Left lobe of liver (tissue), 2 donors: ENCODE data around the gene BLOC1S4. TPM values are rescaled to one million over a fixed set of nuclear protein-coding genes. Genes with fewer than 3 reads are reported as not detected.
A peak's percentile ranks its signal among the peaks of the same experiment; 100 is the strongest.
"Not testable (repeated sequence)": the region's sequence is repeated elsewhere in the genome, so short reads cannot be mapped to it uniquely, and the experiment has no call there.

Source experiments
- ATAC-seq: fragments of 200-7000 bp; cut with Tn5 transposase; one replicate; pipeline ENCODE4 v1.9.1; 2020; ENCODE audit warnings: mild to moderate bottlenecking, moderate library complexity
- DNase-seq: peaks from one replicate; pipeline ENCODE4 v3.0.0-alpha.2; 2020; ENCODE audit warnings: low spot score
- total RNA-seq: library from RNA; stranded (reverse); gene quantifications from one replicate; pipeline ENCODE4 v1.2.1, GENCODE V29; 2021
- donor health status: DM: no; HTN: no; CAD: no; lungs with moderate emphysema.
- donor health status: DM: no; HTN: yes; CAD: no.

The BLOC1S4 gene
- total RNA-seq, 1 donor from 2014 or later: 6.5 TPM

DNA sequence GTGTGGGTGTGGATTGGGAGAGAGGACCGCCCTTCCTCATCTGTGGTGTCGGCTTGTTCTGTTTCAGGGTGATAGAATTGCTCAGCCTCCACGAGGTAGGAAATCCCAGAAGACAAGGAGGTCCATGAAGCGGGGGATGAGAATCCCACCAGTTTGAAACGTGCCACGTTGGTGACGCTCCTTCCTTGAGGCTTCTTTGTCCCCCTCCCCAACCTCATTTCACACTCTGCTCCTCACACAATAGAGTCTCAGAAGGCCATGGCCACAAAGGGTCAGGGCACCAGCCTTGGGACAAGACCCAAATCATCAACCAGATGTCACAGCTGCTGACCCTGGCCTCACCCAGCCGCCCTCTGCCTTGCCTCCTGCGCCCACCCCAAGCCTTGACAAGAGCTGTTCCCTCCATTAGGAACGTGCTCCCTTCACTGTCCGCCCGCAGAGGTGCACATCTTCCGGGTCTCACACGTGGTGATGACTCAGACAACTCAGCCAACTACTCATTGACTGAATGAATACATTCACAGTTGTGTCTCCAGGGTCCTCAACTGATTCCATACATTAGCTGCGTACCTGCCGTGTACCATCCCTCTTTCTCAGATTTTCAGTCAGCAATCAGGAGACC, 18.3 kb downstream of the BLOC1S4 start:
- peak; percentile 43 for DNase-seq
- no peak for ATAC-seq

DNA sequence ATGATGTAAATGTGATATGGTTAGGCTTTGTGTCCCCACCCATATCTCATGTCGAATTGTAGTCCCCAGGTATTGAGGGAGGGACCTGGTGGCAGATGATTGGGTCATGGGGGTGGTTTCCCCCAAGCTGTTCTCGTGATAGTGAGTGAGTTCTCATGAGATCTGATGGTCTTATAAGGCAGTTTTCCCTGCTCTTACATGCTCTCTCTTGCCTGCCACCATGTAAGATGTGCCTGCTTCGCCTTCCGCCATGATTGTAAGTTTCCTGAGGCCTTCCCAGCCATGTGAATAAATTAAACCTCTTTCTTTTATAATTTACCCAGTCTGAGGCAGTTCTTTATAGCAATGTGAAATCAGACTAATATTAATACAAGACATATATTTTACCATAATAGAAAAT, 23.9 kb downstream of the BLOC1S4 start:
- DNase-seq (no peak), ATAC-seq (no peak)

DNA sequence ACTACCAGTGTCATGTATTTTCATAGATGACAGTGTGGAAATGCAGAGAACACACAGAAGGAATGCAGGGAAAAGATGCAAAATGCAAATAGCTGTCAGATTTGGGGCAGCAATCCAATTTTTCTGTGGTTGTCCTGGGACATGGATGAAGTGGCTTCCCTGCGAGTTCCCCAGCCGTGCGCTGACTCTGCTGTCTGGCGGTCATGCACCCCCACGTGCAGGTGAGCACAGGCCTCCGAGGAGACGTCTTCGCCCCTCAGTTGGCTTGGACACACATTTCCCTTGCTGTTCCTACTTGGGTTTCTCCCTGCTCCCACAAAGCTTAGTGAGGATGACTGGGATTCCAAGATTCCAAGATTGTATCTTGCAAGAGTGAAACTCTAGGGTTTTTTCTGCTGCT, 24.4 kb downstream of the BLOC1S4 start:
- DNase-seq (no peak), ATAC-seq (no peak)

DNA sequence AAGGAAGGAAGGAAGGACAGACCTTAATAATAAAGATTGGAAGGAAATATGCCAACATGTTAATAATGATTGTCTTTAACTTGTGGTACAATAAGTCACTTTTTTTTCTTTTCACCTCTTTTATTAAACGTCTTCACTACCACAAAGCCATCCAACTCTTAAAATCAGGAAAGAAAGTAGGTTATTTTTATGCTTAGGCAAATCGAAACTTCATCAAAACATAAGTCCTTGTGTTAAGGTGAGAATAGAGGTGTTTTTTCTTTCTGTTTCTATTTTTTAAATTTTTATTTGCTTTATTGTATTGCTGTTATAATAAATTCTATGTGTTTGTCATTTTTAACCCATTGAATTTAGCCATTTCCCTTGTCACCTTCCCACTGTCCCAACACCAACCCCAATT, 26.5 kb downstream of the BLOC1S4 start:
- ATAC-seq: no peak
- DNase-seq: no peak

DNA sequence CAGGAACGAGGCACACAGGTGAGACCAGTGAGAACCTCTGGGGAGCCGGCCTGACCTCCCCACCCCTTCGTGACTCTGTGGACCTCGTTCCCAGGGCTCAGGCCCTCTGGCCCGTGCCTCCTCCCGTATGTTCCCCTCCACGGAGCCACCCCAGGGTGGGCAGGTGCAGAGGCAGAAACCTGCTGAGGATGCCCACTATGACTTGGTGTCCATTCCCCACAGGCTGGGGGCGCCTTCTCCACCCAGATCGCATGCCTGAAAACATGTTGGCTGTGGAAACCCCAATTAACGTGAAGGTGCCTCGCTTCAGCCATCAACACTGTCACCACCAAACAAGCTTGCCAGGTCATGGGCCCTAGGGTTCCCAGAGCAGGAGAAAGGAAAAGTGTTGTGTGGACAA, 27.0 kb downstream of the BLOC1S4 start:
- ATAC-seq: no peak
- DNase-seq: no peak

DNA sequence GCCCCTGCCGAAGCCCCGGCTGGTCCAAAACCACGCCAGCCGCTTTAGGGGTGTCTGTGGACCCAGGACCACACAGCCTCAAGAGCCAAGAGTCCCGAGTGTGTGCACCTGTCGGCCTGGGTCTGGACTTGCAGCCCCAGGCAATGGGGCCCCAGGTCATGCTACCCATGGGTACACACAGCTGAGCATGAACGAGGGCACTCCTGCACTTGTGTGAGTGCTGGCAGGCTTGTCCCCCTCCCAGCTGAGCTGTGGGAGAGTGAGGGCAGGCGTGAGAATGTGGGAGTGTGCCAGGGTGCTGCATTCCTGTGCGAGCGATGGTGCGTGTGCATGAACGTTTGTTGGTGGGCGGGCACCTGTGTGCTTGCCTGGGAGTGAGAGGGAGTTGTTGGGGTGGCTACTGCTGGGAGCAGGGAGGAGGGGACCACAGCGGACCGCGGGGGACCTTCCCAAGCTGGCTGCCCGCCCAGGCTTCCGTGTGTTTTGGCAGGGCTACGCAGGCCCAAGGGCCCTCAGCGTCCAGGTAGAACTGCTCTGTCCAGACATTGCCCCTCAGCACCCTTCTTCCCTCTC, 30.8 kb downstream of the BLOC1S4 start:
- DNase-seq (peak; percentile 86), ATAC-seq (peak; percentile 45)

DNA sequence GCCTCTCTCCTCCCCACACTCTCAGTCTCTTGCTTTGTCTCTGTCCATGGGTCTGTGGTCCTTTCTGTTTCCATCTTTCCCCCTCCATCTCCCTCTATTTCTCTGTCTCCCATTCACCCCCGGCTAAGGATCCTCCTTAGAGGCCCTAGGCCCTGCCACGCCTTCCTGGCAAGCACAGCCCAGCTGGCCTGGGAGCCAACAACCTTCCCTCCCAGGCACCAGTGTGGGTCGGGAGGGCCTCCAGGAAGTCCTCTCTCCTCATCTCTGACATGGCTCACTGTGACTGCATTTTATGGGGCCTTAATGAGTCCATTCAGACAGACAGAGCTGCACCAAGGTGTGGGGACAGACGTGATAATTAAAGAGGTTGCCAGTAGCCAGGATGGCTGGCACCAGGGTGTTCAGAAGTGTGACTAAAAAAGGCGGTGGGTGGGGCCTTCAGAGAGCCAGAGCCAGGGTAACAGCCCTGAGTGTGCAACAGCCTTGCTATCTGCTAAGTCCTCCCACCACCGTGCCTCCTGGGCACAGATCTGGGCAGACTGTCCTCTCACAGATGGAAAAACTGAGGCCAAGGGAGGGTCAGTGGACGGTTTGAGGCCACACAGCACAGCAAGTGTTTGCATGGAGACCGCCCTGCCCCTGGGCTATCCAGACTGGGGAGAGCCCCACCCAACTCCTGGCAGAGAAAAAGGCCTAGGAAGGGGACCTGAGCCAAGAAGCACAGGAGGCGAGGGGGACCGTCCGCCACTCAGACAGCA, 31.5 kb downstream of the BLOC1S4 start:
- ATAC-seq (peak; percentile 47), DNase-seq (peak; percentile 77)

DNA sequence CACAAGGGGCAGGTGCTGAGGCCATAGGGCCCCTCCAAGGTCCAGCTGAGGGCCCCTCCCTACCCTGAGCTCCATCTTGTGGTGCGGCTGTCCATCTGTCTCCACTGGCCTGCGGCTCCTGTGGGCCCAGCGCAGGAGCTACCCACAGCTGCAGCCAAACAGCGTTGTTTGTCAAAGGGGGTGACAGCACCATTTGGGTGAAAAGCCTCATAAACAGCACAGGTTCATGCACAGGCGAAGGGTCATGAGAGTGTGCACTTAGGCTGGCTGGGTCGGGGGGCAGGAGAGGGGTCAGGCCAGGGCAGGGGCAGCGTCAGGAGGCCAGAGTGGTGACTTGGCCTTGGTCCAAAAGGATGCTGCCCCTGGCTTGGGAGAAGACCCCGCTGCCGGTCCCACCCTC, 32.3 kb downstream of the BLOC1S4 start:
- no peak for DNase-seq
- no peak for ATAC-seq

DNA sequence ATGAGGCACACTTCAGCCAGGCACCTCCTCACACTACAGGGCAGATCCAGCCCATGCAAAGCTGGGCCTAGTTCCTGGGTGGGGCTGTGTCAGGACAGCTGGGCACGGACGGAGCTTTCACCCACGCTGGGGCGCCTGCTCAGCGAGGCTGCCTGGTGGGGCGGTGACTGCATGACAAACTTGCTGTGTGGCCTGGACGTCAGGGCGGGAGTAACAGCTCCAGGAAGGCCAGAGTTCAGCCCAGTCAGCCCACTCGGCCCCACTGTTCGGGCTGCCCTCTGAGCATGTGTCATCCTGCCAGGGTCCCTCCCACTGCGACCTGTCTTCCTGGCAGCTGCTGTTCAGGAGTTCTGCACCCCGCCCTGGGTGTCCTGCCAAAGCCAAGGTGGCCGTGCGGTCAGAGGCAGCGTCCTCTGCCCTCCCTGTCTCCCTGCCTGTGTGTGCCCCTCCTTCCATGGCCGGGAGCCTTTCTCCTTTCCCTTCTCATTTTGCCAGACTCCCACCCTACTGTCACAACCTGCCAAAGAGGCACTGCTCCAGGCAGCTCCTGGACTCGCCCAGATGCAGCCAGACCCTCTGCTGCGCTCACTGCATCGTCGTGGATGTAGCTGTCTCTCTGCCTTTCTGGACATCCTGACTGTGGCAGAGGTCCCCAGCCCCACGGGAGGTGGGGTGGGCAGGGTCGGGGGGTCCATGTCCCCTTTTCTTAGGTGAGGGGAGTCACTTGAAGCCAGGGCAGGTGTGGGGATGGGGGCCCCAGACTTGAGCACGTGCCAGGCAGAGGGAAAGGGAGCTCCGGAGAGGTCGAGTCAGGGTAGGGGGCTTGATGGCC, 33.6 kb downstream of the BLOC1S4 start:
- peak; percentile 99 for DNase-seq
- peak; percentile 67 for ATAC-seq

DNA sequence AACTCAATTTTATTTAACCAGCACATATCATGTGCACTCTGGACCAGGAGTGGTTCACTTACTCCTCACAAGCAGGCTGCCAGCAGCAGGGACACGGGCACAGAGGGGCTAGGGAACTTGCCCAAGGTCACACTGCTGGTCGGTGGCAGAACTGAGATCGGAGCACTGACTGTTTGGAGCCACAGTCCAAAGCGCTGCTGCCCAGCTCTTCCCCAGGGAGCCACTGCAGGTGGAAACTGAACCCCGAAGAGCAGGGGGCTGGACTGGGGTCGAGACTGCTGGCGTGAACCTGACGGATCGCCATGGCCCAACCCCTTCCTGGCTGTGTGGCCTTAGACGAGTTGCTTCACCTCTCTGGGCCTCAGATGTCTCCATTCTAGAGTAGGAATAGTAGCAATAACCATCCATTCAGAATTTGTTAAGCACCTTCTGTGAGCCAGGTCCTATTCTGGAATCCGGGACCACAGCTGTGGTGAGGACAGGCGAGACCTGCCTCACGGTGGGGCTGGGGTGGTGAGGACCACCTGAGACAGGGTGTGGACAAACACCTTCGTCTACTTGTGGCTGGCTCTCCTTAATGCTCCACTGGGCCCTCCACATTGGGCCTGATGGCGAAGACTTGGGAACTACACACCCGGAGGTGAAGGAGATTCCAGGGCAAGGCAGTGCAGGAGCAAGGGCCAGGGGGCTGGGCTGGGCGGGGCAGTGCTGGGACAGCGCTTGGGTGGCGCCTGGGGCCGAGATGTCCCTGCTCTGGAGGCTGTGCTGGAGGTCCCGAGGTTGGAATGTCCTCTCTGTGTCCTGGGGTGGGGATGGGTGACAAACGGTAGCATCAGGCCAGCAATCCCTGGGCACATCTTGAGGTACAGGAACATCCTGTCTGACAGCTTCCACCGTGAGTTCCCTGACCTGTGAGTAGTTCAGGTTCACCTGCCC, 34.6 kb downstream of the BLOC1S4 start:
- DNase-seq (peak; percentile 72), ATAC-seq (peak; percentile 8)

DNA sequence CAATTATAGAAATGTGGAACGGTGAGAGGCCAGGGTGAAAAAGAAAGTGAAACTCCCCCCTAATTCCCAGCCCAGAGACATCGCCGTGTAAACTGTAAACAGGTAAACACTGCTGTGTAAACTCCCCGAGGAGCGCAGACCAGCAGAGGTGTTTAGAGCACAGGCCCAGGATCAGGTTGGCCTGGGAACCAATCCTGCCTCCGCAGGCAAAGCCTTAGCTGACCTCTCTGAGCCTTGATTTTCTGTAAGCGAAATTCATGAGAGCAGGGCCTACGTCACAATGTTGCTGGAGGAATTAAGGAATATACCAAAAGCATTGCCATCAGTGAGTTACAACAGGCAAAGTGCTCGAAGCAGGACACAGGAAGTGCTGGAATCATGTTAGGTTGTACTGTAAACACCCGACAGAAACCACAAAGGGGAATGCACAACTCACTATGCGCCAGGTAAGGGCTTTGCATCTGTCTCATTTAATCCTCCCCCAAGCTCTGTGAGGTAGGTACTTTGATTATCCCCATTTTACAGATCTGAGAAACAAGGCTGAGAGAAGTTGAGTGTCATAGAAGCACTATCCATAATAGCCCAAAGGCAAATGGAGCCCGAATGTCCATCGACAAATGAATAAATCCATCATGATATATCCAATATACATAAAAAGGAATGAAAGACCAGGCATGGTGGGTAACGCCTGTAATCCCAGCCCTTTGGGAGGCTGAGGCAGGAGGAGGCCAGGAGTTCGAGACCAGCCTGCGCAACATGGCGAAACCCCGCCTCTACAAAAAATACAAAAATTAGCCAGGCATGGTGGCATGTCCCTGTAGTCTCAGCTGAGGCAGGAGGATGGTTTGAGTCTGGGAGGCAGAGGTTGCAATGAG, 35.9 kb downstream of the BLOC1S4 start:
- no peak for ATAC-seq
- DNase-seq: no peak

DNA sequence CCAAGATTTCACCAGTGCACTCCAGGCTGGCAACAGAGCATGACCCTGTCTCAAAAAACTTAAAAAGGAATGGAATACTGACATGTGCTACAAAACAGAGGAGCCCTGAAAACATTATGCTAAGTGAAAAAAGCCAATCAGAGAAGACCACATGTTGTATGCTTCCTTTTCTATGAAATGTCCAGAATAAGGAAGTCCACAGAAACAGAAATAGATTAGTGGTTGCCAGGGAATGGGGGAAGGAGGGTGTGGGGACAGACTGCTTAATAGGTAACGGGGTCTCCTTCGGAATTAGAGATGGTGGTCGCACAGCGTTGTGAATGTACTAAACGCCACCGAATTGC, 36.5 kb downstream of the BLOC1S4 start:
- DNase-seq (no peak), ATAC-seq (no peak)

DNA sequence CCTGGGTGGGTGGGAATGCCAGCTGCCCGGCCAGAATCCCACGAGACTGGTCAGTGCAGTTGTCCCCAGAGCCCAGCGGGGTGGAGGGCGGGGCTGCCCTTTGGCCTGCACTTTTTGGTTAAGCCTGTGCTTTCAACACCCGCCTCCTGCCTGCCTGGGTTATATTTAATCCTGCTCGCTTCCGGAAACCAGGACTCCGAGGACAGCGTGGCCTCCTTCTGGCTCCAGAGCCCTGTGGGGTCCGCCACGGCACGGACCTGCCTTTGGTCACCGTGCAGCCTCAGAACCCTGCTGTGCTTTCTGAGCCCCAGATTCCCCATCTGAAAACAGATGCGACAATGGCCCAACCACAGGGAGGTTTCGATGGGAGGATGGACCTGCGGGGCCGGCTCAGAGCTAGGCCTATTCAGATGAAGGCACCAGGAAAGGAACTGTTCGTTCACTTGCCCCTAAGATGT, 37.2 kb downstream of the BLOC1S4 start:
- DNase-seq: peak; percentile 94
- ATAC-seq: peak; percentile 54

DNA sequence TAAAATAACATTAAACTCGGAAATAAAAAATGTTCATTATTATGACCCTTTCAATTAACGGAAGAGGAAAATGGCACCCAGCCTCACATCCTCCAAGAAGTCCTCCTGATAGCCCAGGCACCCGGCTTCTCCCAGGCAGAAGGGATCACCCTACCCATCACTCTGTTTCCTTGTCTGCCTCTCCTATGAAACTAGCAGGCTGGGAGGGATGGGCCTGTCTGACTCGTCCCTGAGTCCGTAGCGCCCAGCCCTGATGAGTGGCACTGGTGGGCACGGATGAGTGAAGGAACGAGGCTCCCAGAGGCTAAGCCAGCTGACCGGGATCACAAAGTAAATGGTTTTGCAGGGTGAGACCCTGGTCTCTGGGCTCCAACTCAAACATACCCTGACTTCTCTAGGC, 37.9 kb downstream of the BLOC1S4 start:
- DNase-seq (no peak), ATAC-seq (no peak)

DNA sequence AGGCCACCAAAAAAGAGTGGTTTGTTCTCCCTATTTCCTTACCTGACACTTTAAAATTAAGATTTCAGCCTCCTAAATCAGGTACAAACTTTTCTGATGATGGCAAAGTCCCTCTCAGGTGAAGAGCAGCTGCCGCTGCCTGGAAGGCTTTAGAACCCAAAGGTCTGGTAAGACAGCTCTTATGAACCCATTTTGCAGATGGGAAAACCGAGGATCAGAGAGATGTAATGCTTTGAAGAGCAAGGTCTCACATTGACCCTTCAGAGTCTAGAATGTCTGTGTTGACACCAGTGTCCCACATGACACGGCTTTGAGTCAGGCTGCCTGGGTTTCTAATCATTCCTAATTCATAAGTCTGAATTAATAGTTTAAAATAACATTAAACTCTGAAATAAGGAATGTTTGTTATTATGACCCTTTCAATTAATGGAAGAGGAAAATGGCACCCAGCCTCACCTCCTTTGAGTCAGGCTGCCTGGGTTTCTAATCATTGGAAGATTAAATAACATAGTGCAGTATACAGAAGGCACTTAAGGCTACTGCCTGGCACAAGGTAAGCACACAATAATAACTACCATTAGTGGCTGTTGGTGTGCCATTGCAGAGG, 38.6 kb downstream of the BLOC1S4 start:
- ATAC-seq: peak; percentile 28
- no peak for DNase-seq

DNA sequence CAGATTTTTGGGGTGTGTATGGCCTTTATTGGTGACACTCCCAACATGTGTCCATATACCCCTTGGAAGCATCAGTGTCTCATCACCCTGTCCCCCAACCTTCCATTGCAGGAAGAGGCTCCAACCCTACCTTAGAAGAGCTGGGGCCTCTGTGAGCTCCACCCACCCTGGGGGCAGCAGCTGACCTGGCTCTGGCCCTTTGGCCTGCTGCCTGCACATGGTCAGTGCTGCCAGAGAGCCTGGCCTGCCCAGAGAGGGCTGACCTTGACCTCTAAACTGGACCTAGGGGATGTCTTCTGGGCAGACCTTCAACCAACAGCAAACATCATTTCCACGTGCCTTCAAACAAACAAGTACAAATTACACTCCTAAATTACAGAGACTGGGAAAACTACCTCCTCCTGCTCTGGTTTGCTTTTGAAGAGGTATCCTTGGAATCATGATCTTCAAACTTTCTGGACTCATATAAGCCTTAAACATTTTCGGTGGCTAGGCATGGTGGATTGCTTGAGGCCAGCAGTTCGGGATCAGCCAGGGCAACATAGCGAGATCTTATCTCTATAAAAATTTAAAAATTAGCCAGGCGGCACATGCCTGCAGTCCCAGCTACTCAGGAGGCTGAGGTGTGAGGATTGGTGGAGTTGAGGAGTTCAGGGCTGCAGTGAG, 39.2 kb downstream of the BLOC1S4 start:
- ATAC-seq: peak; percentile 74
- DNase-seq: peak; percentile 96

DNA sequence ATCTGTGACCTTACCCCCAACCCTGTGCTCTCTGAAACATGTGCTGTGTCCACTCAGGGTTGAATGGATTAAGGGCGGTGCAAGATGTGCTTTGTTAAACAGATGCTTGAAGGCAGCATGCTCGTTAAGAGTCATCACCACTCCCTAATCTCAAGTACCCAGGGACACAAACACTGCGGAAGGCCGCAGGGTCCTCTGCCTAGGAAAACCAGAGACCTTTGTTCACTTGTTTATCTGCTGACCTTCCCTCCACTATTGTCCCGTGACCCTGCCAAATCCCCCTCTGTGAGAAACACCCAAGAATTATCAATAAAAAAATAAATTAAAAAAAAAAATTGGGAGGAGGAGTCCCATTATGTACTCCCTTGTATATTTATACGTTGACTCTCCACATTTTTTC, 40.4 kb downstream of the BLOC1S4 start:
- DNase-seq, ATAC-seq: not testable (repeated sequence)

DNA sequence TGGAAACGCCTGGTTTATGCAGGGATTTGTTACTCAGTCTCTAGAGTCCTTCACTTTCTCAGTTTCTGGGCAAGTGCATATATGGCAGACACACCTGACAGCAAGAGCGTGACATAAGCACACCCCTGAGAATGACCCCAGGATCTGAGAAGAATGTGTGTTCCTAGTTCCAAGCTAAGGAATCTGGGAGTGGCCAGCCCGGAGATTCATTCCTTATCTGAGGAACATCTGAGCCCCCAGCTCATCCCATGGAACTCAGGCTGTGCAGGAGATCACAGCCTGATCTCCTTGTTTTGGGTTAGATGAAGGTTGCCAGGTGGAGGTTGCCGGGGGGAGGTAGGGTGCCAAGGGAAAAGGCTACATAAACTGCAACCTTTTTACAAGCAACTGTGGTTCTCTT, 42.8 kb downstream of the BLOC1S4 start:
- ATAC-seq (no peak), DNase-seq (no peak)
